UCSD-AML1 (cell line): ENCODE results near the gene CLIP2.
"Not testable (repeated sequence)": the region's sequence is repeated elsewhere in the genome, so short reads cannot be mapped to it uniquely, and the experiment has no call there.

Source experiments
- DNase-seq: peaks from one replicate; lab custom pipeline; 2025; ENCODE audit not compliant: unreplicated experiment; lab: John Stamatoyannopoulos, UW

CLIP2 gene

GRCh38 chr7:74329225-74329624, 40.0 kb downstream of the CLIP2 start:
- DNase-seq, result no peak

- DNase-seq, result no peak
Measured at GRCh38 chr7:74332373-74333176, 43.4 kb downstream of the CLIP2 start.

GRCh38 chr7:74334030-74334429, 44.8 kb downstream of the CLIP2 start:
- no peak for DNase-seq

GRCh38 chr7:74337926-74338325, 48.7 kb downstream of the CLIP2 start:
- no peak for DNase-seq

GRCh38 chr7:74338366-74339108, 49.3 kb downstream of the CLIP2 start:
- no peak for DNase-seq

- DNase-seq, result not testable (repeated sequence)
Measured at GRCh38 chr7:74339648-74340047, 50.4 kb downstream of the CLIP2 start.

- DNase-seq, result no peak
Measured at GRCh38 chr7:74343281-74344131, 54.3 kb downstream of the CLIP2 start.

GRCh38 chr7:74344132-74344496, 54.9 kb downstream of the CLIP2 start:
- no peak for DNase-seq

GRCh38 chr7:74344786-74345185, 55.6 kb downstream of the CLIP2 start:
- DNase-seq, result no peak

- DNase-seq, result no peak
Measured at GRCh38 chr7:74345970-74346369, 56.8 kb downstream of the CLIP2 start.

- DNase-seq, result no peak
Measured at GRCh38 chr7:74349621-74350020, 60.4 kb downstream of the CLIP2 start.

GRCh38 chr7:74350751-74351150, 61.5 kb downstream of the CLIP2 start:
- DNase-seq, result no peak

- DNase-seq, result no peak
Measured at GRCh38 chr7:74351836-74352235, 62.6 kb downstream of the CLIP2 start.

GRCh38 chr7:74352551-74353138, 63.4 kb downstream of the CLIP2 start:
- not testable (repeated sequence) for DNase-seq

GRCh38 chr7:74354009-74354408, 64.8 kb downstream of the CLIP2 start:
- no peak for DNase-seq

- DNase-seq, result no peak
Measured at GRCh38 chr7:74355091-74355490, 65.9 kb downstream of the CLIP2 start.

- no peak for DNase-seq
Measured at GRCh38 chr7:74356589-74357315, 67.5 kb downstream of the CLIP2 start.

- DNase-seq, result no peak
Measured at GRCh38 chr7:74360008-74360407, 70.8 kb downstream of the CLIP2 start.

GRCh38 chr7:74362266-74362665, 73.1 kb downstream of the CLIP2 start:
- no peak for DNase-seq

GRCh38 chr7:74364061-74364460, 74.9 kb downstream of the CLIP2 start:
- no peak for DNase-seq
